HEK293 (cell line): ENCODE data around the gene NCOA3.

Experiments used
- CTCF ChIA-PET: fragments of 350-600 bp; formaldehyde crosslinking; extraction: SDS; loops from one replicate; lab custom pipeline; 2021; ENCODE audit warnings: antibody characterized with exemption; lab: Yijun Ruan, JAX
- POLR2A ChIA-PET: fragments of 300-600 bp; formaldehyde crosslinking; extraction: SDS; loops from one replicate; lab custom pipeline; 2020; ENCODE audit warnings: antibody characterized with exemption, inconsistent platforms; lab: Yijun Ruan, JAX
- H3K27ac ChIP-seq: fragments of 200-500 bp; sonication (Bioruptor generic); 2 replicates; pipeline ENCODE4 v1.5.1; 2014; ENCODE audit warnings: low read depth, low read length, control low read depth, inconsistent platforms; ENCODE audit errors: extremely low read depth
- H3K36me3 ChIP-seq, 2 experiments: fragments of 200-500 bp in 1 of 2; sonication (Bioruptor generic) in 1 of 2; 1 replicate in 1 of 2; 2 replicates in 1 of 2; pipeline ENCODE4 v1.5.1; 2014 to 2017; ENCODE audit warnings: inconsistent platforms in 2 of 2, low read length in 2 of 2; ENCODE audit not compliant: control insufficient read depth in 2 of 2, insufficient read depth in 1 of 2
- H3K4me1 ChIP-seq: fragments of 200-500 bp; sonication (Bioruptor generic); 2 replicates; pipeline ENCODE4 v1.5.1; 2014; ENCODE audit warnings: mild to moderate bottlenecking, low read length, inconsistent platforms; ENCODE audit not compliant: control insufficient read depth, insufficient read depth
- H3K4me3 ChIP-seq: 2 replicates; pipeline ENCODE4 v1.5.1; 2011; ENCODE audit warnings: low read depth, mild to moderate bottlenecking, control low read depth, low read length, moderate library complexity
- H3K9me3 ChIP-seq: fragments of 200-500 bp; sonication (Bioruptor generic); 2 replicates; pipeline ENCODE4 v1.5.1; 2014; ENCODE audit warnings: low read depth, low read length, inconsistent platforms; ENCODE audit not compliant: control insufficient read depth, insufficient read depth
- GLI2 ChIP-seq: fragments of 450-650 bp; formaldehyde crosslinking; IDR thresholded peaks from 2 replicates; pipeline ENCODE4; 2017; ENCODE audit warnings: missing biosample characterization, missing genetic modification characterization, low read depth, borderline replicate concordance
- KLF7 ChIP-seq: fragments of 450-650 bp; formaldehyde crosslinking; IDR thresholded peaks from 2 replicates; pipeline ENCODE4 v1.5.1; 2016; ENCODE audit warnings: missing biosample characterization, missing genetic modification characterization, borderline replicate concordance
- MZF1 ChIP-seq: fragments of 450-650 bp; formaldehyde crosslinking; IDR thresholded peaks from 2 replicates; pipeline ENCODE4 v1.5.1; 2017; ENCODE audit warnings: missing biosample characterization, missing genetic modification characterization, borderline replicate concordance
- RBAK ChIP-seq: fragments of 450-650 bp; formaldehyde crosslinking; IDR thresholded peaks from 2 replicates; pipeline ENCODE4 v1.5.1; 2016; ENCODE audit warnings: missing biosample characterization, missing genetic modification characterization
- SCRT1 ChIP-seq: fragments of 450-650 bp; formaldehyde crosslinking; IDR thresholded peaks from 2 replicates; pipeline ENCODE4 v1.5.1; 2016; ENCODE audit warnings: missing biosample characterization, missing genetic modification characterization, borderline replicate concordance
- ZBTB8A ChIP-seq: fragments of 450-650 bp; formaldehyde crosslinking; IDR thresholded peaks from 2 replicates; pipeline ENCODE4 v1.5.1; 2016; ENCODE audit warnings: missing biosample characterization, missing genetic modification characterization
- ZEB2 ChIP-seq: fragments of 450-650 bp; formaldehyde crosslinking; IDR thresholded peaks from 2 replicates; pipeline ENCODE4 v1.5.1; 2016; ENCODE audit warnings: missing biosample characterization, missing genetic modification characterization
- ZFP69B ChIP-seq: fragments of 450-650 bp; formaldehyde crosslinking; IDR thresholded peaks from 2 replicates; pipeline ENCODE4 v1.5.1; 2016; ENCODE audit warnings: missing biosample characterization, missing genetic modification characterization
- ZNF138 ChIP-seq: fragments of 450-650 bp; formaldehyde crosslinking; IDR thresholded peaks from 2 replicates; pipeline ENCODE4 v1.5.1; 2016; ENCODE audit warnings: missing biosample characterization, missing genetic modification characterization, borderline replicate concordance
- ZNF148 ChIP-seq: fragments of 450-650 bp; formaldehyde crosslinking; IDR thresholded peaks from 2 replicates; pipeline ENCODE4 v1.5.0; 2017; ENCODE audit warnings: missing biosample characterization, missing genetic modification characterization, borderline replicate concordance
- ZNF175 ChIP-seq: fragments of 450-650 bp; formaldehyde crosslinking; IDR thresholded peaks from 2 replicates; pipeline ENCODE4 v1.5.1; 2016; ENCODE audit warnings: missing biosample characterization, missing genetic modification characterization
- ZNF2 ChIP-seq: fragments of 450-650 bp; formaldehyde crosslinking; IDR thresholded peaks from 2 replicates; pipeline ENCODE4 v1.5.1; 2016; ENCODE audit warnings: missing biosample characterization, missing genetic modification characterization
- ZNF311 ChIP-seq: fragments of 450-650 bp; formaldehyde crosslinking; IDR thresholded peaks from 2 replicates; pipeline ENCODE4 v1.5.1; 2017; ENCODE audit warnings: missing biosample characterization, missing genetic modification characterization, borderline replicate concordance
- ZNF350 ChIP-seq: fragments of 450-650 bp; formaldehyde crosslinking; IDR thresholded peaks from 2 replicates; pipeline ENCODE4 v1.5.0; 2017; ENCODE audit warnings: missing biosample characterization, mild to moderate bottlenecking, missing genetic modification characterization
- ZNF404 ChIP-seq: fragments of 450-650 bp; formaldehyde crosslinking; IDR thresholded peaks from 2 replicates; pipeline ENCODE4 v1.5.1; 2017; ENCODE audit warnings: missing biosample characterization, missing genetic modification characterization
- ZNF548 ChIP-seq: fragments of 450-650 bp; formaldehyde crosslinking; IDR thresholded peaks from 2 replicates; pipeline ENCODE4 v1.5.1; 2016; ENCODE audit warnings: missing biosample characterization, missing genetic modification characterization
- ZNF624 ChIP-seq: fragments of 450-650 bp; formaldehyde crosslinking; IDR thresholded peaks from 2 replicates; pipeline ENCODE4 v1.5.1; 2017; ENCODE audit warnings: missing biosample characterization, missing genetic modification characterization
- ZNF843 ChIP-seq: fragments of 450-650 bp; formaldehyde crosslinking; IDR thresholded peaks from 2 replicates; pipeline ENCODE4 v1.5.1; 2016; ENCODE audit warnings: missing biosample characterization, missing genetic modification characterization
- TF ChIP-seq, protein P1 (sequence below): fragments of 450-650 bp; formaldehyde crosslinking; IDR thresholded peaks from 2 replicates; pipeline ENCODE4 v1.5.1; 2016; ENCODE audit warnings: missing biosample characterization, missing genetic modification characterization, borderline replicate concordance

The NCOA3 gene

DNA sequence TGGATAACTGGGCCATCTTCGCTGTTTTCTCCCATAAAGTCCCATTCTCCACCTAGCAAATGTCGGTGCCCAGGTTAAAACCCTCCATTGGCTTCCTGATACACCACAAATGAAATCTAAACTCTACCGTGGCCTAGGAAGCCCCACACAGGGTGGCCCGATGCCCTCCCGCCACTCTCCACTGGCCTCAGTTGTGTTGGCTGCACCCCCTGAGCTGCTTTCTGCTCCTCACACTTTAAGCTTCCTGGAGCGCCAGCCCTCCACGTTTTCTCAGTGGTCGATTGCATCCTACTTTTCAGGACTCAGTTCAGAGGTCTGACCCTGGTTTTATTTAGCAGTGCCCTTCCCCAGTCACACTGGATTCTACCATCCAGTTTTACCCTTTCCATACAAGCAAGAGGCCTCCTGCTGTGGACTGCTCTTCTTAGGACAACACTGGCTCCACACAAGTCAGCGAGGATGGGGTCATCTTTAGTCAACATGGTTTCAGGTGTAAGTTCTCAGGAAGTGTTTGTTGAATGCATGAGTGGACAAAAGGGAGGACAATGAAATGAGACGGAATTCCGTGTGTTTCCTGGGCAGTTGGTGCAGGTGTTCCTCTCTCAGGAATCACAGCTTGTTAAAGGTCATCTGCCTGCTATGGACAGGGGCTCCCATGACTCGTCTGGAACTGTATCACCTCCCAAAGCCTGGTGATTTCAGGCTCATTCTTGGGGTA is 159.5 kb downstream of the NCOA3 start:
- CTCF ChIA-PET, result interaction anchor here (0.6 to 5.1 kb wide), 8 partner anchors 11 to 1241 kb away, joined by 3 to 42 read pairs (median 4); no protein-coding TSS in a partner anchor
- Histone ChIP-seq H3K36me3 (peaks cover 0 to 75% of the 10 kb centered on the region in 2 experiments; a peak in 1 of 3 replicates), H3K4me1 (no peaks in the 10 kb centered on the region), H3K9me3 (no peaks in the 10 kb centered on the region), H3K4me3 (no peak overlapping the region), H3K27ac (no peak overlapping the region)
- POLR2A ChIA-PET, result interaction anchor here (0.6 kb wide), 1 partner anchor 321 kb away, joined by 3 read pairs; no protein-coding TSS in a partner anchor
- TF ChIP-seq ZNF548, result no peak
- no peak for TF ChIP-seq ZFP69B (tag by site-specific recombination)
- TF ChIP-seq ZNF2 (tag by site-specific recombination), result no peak
- TF ChIP-seq, protein P1, sequence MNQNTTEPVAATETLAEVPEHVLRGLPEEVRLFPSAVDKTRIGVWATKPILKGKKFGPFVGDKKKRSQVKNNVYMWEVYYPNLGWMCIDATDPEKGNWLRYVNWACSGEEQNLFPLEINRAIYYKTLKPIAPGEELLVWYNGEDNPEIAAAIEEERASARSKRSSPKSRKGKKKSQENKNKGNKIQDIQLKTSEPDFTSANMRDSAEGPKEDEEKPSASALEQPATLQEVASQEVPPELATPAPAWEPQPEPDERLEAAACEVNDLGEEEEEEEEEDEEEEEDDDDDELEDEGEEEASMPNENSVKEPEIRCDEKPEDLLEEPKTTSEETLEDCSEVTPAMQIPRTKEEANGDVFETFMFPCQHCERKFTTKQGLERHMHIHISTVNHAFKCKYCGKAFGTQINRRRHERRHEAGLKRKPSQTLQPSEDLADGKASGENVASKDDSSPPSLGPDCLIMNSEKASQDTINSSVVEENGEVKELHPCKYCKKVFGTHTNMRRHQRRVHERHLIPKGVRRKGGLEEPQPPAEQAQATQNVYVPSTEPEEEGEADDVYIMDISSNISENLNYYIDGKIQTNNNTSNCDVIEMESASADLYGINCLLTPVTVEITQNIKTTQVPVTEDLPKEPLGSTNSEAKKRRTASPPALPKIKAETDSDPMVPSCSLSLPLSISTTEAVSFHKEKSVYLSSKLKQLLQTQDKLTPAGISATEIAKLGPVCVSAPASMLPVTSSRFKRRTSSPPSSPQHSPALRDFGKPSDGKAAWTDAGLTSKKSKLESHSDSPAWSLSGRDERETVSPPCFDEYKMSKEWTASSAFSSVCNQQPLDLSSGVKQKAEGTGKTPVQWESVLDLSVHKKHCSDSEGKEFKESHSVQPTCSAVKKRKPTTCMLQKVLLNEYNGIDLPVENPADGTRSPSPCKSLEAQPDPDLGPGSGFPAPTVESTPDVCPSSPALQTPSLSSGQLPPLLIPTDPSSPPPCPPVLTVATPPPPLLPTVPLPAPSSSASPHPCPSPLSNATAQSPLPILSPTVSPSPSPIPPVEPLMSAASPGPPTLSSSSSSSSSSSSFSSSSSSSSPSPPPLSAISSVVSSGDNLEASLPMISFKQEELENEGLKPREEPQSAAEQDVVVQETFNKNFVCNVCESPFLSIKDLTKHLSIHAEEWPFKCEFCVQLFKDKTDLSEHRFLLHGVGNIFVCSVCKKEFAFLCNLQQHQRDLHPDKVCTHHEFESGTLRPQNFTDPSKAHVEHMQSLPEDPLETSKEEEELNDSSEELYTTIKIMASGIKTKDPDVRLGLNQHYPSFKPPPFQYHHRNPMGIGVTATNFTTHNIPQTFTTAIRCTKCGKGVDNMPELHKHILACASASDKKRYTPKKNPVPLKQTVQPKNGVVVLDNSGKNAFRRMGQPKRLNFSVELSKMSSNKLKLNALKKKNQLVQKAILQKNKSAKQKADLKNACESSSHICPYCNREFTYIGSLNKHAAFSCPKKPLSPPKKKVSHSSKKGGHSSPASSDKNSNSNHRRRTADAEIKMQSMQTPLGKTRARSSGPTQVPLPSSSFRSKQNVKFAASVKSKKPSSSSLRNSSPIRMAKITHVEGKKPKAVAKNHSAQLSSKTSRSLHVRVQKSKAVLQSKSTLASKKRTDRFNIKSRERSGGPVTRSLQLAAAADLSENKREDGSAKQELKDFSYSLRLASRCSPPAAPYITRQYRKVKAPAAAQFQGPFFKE, result no peak
- no peak for TF ChIP-seq ZNF138 (tag by site-specific recombination)
- TF ChIP-seq KLF7 (tag by site-specific recombination), result no peak
- no peak for TF ChIP-seq GLI2 (tag by site-specific recombination)
- no peak for TF ChIP-seq ZNF624 (tag by site-specific recombination)
- TF ChIP-seq ZNF148 (tag by site-specific recombination), result no peak
- no peak for TF ChIP-seq ZNF311 (tag by site-specific recombination)
- no peak for TF ChIP-seq ZNF175 (tag by site-specific recombination)
- no peak for TF ChIP-seq SCRT1 (tag by site-specific recombination)
- no peak for TF ChIP-seq ZNF404 (tag by site-specific recombination)
- no peak for TF ChIP-seq ZEB2
- no peak for TF ChIP-seq MZF1 (tag by site-specific recombination)
- TF ChIP-seq RBAK, result no peak
- no peak for TF ChIP-seq ZNF350
- no peak for TF ChIP-seq ZNF843 (tag by site-specific recombination)
- no peak for TF ChIP-seq ZBTB8A
